ENCODE data around the gene PTPA.

The PTPA gene

DNA sequence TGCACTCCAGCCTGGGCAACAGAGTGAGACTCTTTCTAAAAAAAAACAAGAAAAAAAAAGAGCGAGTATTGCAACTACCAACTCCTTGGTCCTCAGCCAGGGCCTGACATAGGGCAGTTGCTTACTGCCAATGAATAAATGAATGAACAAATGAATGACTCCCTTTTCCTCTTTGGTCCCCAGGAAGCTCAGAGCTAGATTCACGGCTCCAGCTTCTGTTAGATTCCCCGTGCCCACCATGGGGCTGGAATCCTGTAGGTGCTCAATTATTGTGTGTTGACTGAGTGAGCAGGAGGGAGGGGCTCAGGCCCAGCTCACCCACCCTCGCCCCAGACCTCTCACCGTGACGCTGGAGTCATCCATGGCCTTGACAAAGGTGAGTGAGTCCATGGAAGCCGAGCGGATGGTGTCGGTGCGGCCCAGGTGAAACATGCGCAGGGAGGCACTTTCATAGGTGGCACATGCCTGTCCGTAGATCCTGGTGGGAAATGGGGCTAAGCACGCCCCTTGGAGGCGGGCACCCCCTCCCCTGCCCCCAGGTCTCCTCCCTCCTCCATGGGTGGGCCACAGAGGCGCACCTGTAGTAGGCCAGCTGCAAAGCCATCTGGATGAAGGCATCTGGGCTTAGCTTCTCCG lies 13.4 kb upstream of the PTPA start:
- H3K36me3 ChIP-seq (replicated peaks): peaks cover 6% of the 10 kb centered on the region
- in situ Hi-C loops (cut with HindIII; ENCODE audit: low pct_ligation_motif_present, low sequenced_read_pairs): no loop called here
- H3K4me3 ChIP-seq (ENCODE audit: low read depth, low read length): no peak overlapping the region
- DNase-seq: no peak
- no peak for TF ChIP-seq CTCF (IDR thresholded peaks at IDR 0.05; ENCODE audit: low read depth, low read length, missing control alignments)
- no peak overlapping the region for H3K27ac ChIP-seq
- no peaks in the 10 kb centered on the region for H3K27me3 ChIP-seq (replicated peaks)

GRCh38 chr9:129098328-129098727 lies 12.9 kb upstream of the PTPA start:
- H3K36me3 ChIP-seq (replicated peaks): peaks cover 6% of the 10 kb centered on the region
- no peak for DNase-seq
- H3K4me3 ChIP-seq (ENCODE audit: low read depth, low read length): no peak overlapping the region
- no peak for TF ChIP-seq CTCF (IDR thresholded peaks at IDR 0.05; ENCODE audit: low read depth, low read length, missing control alignments)
- no peaks in the 10 kb centered on the region for H3K27me3 ChIP-seq (replicated peaks)
- no peak overlapping the region for H3K27ac ChIP-seq
- in situ Hi-C loops (cut with HindIII; ENCODE audit: low pct_ligation_motif_present, low sequenced_read_pairs): no loop called here

DNA sequence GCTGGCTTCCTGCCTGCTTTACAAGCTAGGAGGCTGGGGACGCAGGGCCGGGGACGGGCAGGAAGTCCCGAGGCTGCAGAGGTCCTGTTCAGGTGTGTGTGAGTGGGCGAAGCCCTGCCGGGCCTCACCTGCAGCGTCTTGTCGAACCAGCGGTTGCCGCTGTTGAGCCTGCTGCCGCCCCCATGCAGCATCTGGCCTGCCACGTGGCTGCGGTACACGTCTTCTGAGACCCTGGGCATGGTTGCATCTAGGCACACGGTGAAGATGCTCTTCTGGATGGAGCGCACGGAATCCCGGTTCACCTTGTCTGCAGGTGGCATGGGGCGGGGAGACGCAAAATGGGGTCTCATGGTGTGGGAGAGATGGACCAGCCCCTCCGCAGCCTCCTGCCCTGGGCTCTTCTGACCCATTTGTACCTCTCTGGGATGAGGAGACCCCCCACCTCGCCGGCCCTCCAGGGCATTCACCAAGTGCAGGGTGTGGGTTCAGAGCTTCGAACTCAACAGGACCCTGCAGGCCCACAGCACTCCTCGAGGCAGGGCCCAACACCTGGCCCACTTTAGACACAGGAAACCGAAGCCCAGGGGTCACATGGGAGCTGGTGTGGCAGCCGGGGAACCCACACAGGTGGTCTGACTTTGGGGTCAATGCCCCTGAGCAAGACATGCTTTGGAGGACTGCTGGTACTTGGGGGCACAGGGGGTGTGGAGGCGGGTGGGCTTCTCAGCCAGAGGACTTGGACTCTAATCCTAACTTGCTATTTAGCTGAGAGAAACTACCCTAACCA lies 10.6 kb upstream of the PTPA start:
- Histone ChIP-seq H3K27ac (no peak overlapping the region), H3K27me3 (replicated peaks) (no peaks in the 10 kb centered on the region), H3K36me3 (replicated peaks) (peaks cover 3% of the 10 kb centered on the region), H3K4me3 (ENCODE audit: low read depth, low read length) (no peak overlapping the region)
- in situ Hi-C loops (cut with HindIII; ENCODE audit: low pct_ligation_motif_present, low sequenced_read_pairs): no loop called here
- no peak for DNase-seq
- TF ChIP-seq CTCF (IDR thresholded peaks at IDR 0.05; ENCODE audit: low read depth, low read length, missing control alignments): peak; percentile 9

DNA sequence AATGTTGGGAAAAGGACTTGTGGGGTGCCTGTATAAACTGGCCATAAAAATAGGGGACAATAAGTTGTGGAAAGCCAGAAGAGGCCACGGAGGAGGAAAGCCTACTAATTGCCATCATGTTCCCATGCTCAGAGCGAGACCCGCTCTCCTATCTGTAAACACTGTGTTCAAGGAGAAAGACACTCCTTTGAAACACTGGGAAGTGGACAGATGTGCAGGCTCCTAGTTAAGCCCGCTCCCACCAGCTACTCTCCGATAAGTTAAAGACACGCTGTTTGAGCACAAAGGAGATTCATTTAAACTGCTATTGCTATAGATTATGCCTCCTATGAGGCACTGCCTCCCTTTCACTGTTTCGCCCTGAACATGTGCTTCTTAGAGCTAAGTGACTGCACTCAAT lies 9.9 kb upstream of the PTPA start:
- no peak for TF ChIP-seq CTCF (IDR thresholded peaks at IDR 0.05; ENCODE audit: low read depth, low read length, missing control alignments)
- Histone ChIP-seq H3K27me3 (replicated peaks) (no peaks in the 10 kb centered on the region), H3K27ac (no peak overlapping the region), H3K4me3 (ENCODE audit: low read depth, low read length) (no peak overlapping the region), H3K36me3 (replicated peaks) (no peaks in the 10 kb centered on the region)
- no peak for DNase-seq
- in situ Hi-C loops (cut with HindIII; ENCODE audit: low pct_ligation_motif_present, low sequenced_read_pairs): no loop called here

DNA sequence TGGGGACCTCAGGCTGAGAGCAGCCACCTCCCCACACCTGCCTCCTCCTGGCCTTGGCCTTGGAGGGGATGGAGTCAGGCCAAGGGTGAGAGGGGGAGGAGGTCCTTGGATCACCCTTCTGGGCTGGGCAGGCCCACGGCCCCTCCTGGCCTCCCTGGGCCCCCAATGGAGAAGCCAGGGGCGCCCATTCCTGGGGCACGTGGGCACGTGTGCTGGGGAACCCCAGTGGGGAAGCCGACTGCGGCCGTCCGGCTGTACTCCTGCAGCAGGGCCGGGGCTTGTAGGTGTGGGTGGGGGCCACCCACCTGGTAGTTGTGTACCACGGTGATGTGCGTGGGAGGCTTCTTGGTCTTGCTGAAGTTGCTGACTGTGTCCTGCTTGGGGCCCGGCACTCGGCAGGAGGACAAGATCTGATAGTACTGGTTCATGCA lies 9.1 kb upstream of the PTPA start:
- no peak for TF ChIP-seq CTCF (IDR thresholded peaks at IDR 0.05; ENCODE audit: low read depth, low read length, missing control alignments)
- no peak for DNase-seq
- no peak overlapping the region for H3K27ac ChIP-seq
- H3K27me3 ChIP-seq (replicated peaks): no peaks in the 10 kb centered on the region
- no peak overlapping the region for H3K4me3 ChIP-seq (ENCODE audit: low read depth, low read length)
- in situ Hi-C loops (cut with HindIII; ENCODE audit: low pct_ligation_motif_present, low sequenced_read_pairs): no loop called here
- no peaks in the 10 kb centered on the region for H3K36me3 ChIP-seq (replicated peaks)

Data from brain microvascular endothelial cell (primary cell).